Measurements from ENCODE around the gene HIF1A.
A peak's percentile ranks its signal among the peaks of the same experiment; 100 is the strongest.
"Not testable (repeated sequence)": the region's sequence is repeated elsewhere in the genome, so short reads cannot be mapped to it uniquely, and the experiment has no call there.

HIF1A gene

DNA sequence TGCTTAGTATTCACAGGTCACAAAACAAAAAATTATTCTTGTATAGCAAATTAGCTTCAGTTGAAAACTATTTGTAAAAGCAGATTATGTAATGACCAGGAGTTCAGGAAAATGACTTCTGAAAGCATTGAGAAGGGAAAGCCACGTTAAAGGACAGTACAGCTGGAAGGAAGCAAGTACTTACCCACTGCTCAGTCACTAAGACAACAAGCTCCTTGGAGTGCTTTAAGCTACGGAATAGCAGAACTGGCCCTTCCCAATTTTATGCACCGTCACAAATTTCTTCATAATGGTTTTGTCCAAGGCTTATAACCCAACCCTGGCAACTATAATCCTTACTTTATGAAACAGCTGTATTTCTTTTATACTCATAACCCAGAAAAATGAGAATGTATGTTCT is 54.0 kb downstream of the HIF1A start:
- no peak for DNase-seq (ENCODE audit: low spot score)

DNA sequence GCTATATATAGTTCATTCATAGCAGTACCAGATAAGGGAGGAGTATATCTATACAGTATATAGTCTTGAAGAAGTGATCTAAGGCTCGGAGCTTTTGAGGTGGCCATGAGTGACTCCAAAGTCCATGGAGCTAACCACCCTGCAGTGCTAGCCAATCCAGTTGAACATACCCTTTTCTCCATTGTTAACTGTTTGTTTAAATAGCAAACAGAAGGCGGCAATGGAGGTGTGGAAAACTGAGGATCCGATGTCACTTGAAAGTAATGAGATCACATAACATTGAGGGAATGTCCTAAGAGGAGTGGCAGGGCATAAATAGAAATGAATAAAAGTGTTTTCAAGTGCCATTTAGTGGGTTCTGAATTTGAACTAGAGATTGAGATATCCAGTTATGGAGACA is 54.6 kb downstream of the HIF1A start:
- no peak for DNase-seq (ENCODE audit: low spot score)

DNA sequence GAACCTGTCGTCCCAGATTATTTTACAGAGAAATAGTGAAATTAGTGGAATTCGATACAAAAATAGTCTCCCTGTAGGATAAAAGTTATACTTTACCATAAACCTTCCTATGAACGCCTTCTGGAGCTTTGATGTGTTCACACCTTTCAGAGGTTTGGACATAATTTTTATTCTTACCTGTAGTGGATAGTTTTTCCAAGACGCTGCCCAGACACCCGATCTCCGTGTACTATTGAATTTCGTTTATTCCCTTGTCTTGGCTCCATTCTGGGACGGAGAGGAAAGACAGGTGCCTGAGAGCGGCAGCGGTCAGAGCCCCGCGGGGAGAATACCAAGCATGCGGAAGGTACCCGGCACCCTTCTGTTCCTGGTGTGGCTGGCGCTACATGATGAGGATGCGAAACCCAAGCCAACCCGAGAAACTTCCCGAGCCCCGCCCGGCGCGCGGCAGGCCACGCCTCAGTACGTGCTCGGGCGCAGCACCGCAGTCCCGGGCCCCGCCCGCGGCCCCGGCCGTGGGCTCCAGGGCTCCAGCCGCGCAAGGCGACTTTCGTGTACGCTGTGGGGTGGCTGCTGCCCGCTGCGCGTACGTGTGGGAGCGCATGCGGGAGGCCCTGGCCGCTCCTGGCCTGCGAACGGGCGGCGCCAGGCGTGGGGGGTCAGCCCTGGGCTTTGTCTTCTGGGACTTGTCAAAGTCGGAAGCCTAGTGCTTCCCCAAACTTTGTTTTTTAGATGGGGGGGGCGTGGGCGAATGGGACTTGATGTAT is 55.6 kb downstream of the HIF1A start:
- DNase-seq (ENCODE audit: low spot score) = no peak

DNA sequence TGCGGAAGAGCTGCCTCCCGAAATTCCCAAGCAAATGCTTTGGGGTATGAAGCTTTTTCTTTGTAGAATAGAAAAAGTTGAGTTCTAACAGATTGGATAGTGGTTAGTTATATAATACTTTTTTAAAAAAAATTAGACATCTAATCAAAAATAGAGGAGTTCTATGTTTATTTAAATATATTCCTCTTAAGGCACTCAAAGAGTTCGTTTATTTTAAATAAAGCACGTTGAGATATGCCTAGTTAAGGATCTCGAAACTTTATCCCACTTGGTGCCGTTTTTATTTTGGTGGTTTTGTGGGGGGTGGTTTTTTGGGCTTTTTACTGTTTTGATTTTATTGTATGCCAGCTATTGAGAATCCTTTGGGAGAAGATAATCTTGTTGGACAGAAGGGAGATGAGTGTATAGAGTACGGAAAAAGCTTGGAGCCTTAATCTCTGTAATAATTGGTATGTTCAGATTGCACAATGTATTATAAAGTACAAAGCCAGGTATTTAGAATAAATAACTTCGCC is 56.2 kb downstream of the HIF1A start:
- DNase-seq (ENCODE audit: low spot score) = no peak

DNA sequence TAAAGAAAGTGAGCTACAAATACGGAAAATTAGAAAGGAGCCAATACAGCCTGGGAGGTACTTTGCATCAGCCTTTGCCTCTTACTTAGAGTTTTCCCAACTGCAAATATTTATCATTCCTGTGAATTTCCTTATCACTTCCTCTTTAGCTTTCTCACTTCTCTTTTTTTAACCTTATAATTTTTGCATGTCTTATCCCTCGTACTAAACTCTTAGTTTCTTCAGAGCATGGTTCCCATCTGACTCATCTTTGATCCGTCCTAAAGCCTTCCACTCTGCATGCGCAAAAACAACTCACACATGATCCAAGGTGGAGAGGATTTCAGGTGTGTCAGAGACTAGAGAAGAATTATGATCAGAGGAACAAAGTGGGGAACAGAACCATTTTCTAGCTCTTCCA is 57.3 kb downstream of the HIF1A start:
- DNase-seq (ENCODE audit: low spot score) = no peak

DNA sequence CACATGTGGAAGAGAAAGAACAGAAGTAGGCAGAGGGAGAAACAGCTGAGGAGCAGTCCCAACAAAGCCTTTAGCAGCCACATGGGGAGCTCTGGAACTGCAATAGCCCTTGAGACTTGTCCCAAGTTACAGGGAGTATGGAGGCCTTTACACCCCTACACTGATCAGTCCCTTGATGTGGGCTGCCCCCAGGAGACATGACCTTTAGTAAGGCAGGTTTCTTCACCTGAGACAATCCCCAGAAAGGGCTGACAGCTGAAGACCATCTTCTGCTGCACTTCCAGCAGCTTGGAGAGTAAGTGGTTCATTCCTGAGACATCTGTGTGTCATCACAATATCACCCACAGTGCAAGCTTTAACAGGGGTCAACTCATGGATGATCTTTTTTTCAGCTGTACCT is 58.3 kb downstream of the HIF1A start:
- no peak for DNase-seq (ENCODE audit: low spot score)

DNA sequence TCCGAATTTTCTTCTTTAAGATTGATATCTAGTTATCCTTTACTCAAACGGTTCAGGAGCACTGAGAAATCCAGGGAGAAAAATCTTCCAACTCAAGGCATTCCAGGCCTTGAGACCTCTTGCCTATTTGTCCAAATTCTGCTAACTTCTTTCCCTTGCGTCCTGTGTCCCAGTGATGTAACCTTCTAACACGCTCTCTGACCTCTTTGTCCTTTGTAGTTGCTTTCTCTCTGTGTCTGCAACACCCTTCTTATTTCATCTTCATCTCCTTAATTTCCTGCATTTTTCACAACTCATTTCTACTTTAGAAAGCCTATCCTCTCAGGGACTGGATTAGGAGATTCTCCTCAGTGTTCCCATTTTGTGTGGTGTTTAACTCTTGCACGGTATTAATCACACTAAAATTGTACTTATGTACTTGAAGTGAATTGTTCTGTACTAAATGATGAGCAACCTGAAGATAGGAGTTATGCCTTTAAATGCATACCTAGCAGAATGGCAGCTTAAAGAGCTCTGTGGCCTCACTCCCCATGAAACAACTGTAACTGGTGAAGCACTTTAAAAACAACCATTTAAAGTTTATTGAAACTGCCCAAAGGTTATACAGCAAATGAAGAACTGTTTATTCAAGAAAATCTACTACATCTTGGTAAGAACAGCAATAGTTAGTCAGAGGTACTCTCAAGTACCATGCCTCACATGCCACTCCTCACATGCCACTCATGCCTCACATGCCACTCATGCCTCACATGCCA is 59.5 kb downstream of the HIF1A start:
- no peak for DNase-seq (ENCODE audit: low spot score)

DNA sequence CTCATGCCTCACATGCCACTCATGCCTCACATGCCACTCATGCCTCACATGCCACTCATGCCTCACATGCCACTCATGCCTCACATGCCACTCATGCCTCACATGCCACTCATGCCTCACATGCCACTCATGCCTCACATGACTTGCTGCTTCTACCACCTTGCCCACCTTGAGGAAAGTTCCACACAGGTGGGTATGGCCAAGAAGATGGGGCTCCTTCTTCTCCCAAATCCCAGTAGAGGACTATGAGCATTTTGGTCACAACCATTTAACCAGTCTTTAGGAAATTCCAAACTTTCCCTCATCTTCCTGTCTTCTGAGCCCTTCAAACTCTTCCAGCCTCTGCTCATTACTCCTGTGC is 60.0 kb downstream of the HIF1A start:
- DNase-seq (ENCODE audit: low spot score) = not testable (repeated sequence)

DNA sequence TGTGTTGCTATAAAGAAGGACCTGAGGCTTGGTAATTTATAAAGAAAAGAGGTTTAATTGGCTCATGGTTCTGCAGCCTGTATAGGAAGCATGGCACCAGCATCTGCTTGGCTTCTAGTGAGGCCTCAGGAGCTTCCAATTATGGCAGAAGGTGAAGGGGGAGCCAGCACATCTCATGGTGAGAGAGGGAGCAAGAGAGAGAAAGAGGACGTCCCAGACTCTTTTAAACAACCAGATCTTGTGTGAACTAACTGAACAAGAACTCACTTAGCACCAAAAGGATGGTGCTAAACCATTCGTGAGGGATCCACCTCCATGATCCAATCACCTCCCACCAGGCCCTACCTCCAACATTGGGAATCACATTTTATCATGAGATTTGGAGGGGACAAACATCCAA is 60.8 kb downstream of the HIF1A start:
- DNase-seq (ENCODE audit: low spot score) = no peak

DNA sequence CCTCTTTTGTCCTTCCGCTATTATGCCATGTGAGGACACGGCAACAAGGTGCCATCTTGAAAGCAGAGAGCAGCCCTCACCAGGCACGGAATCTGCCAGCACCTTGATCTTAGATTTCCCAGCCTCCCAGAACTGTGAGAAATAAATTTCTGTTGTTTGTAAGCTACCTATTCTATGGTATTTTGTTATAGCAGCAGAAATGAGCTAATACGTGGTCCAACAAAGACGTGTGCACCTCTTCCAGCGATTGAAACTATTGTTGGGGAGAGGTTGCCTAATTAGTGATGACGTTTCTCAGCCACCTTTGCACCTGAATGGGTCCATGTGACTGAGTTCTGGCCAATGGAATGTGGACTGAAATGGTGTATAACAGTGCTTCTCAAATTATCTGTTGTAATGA is 64.6 kb downstream of the HIF1A start:
- no peak for DNase-seq (ENCODE audit: low spot score)

DNA sequence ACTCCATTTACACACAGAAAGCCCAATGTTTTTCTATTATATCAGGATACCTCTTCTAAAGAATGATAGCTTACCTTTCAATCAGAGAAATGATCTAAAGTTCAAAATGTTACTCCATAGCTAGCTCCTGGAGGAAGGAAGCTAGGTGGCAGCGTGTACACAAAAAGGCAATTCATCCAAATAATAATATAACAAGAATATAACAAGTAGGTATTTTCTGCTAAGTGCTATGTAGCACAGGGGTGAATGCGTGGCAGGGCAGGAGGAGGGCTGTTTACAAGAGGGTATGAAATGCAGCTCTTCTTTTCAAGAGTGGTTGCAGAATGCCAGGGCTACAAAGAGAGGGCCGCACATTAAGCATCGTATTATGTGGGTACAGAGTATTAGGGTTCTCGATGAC is 66.2 kb downstream of the HIF1A start:
- DNase-seq (ENCODE audit: low spot score) = no peak

DNA sequence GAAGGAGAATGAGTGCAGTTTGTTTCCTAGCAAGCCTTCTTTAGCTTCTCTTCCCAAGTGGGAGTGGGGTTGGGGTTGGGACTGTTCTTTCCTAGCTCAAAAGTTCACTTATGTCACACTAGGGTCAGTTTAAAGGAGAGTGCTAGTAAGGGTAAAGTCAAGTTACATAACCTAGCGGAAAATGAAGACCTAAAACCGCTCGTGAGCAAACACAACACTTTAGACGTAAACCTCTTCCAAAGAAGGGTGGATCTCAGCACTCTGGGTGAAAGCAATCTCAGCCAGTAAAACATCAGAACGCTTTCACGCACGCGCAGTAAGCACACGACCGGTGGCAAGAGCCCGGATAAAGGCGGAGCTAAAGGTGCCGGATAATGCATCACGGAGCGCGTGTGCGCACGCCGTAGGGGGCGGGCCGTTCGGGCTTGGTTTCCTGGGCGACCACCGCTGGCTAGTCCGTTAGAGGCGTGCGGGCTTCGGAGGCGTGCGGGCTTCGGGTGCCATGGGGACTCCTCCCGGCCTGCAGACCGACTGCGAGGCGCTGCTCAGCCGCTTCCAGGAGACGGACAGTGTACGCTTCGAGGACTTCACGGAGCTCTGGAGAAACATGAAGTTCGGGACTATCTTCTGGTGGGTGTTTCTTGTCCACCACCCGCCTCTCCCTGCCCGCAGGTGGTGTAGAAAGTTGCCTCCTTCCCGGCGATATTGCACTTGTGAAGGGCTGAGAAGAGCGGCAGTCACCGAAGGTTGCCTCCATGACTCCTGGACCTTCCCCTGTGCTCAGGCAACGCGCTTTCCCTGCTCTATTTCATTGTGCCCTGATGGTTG is 66.9 kb downstream of the HIF1A start, which contains the start of gene SNAPC1:
Gene SNAPC1, plus strand, starts transcription at position 462 of the 828 bp plus-strand sequence. Its CDS starts 41 bp downstream, at position 503.
- DNase-seq (ENCODE audit: low spot score) = peak; percentile 95

DNA sequence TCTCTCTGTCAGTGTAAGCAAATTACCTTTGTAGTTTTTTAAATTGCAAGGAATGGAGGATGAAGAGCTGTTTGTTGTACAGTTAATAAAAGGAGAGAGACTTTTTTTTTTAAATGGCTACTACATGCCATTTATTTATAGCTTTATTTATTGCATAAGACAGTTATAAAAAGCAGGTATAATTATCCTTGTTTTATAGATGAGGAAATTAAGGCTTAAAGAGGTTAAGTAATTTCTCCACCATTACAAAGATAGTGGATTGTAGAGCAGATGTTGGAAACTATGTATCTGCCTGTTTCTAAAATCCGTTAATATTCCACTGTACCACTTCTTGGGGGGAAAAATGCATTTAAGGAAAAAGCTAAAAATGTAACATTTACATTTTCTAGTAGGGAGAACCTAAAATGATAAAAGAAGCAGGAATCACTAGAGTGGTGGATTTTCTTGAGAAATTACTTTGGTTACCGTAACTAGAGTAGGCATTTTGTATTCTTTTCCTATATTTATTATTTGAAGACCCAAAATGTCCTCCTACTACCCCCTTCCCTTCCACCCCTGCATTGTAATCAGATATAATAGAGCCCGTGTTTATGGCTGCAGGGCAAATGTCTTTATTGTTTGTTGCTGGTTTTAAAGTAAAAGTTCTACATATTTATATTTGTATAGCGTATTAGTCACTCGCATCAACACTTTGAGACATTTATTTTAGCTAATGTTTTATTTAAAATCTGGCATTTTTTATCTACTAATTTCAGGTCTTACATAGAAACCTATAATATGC is 69.2 kb downstream of the HIF1A start:
- no peak for DNase-seq (ENCODE audit: low spot score)

DNA sequence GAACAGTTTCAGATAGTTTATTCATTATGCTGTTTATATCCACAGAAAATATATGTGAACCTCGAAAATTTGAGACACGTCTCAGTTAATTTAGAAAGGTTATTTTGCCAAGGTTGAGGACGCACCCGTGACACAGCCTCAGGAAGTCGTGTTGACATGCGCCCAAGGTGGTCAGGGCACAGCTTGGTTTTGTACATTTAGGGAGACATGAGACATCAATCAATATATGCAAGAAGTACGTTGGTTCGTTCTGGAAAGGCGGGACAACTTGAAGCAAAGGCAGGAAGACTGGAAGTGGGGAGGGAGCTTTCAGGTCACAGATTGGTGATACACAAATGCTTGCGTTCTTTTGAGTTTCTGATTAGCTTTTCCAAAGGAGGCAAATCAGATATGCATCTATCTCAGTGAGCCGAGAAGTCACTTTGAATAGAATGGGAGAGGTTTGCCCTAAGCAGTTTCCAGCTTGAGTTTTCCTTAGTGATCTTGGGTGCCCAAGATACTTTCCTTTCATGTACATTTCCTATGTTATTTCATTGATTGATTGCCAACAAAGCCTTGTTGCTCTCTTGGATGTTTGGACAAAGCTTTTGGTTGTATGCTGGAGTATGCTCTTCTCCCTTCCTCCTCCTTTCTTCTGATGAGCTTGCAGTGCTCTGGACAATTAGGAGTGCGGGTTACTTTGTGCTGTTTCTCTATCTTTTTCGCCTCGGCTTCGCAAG is 70.1 kb downstream of the HIF1A start:
- DNase-seq (ENCODE audit: low spot score) = no peak

DNA sequence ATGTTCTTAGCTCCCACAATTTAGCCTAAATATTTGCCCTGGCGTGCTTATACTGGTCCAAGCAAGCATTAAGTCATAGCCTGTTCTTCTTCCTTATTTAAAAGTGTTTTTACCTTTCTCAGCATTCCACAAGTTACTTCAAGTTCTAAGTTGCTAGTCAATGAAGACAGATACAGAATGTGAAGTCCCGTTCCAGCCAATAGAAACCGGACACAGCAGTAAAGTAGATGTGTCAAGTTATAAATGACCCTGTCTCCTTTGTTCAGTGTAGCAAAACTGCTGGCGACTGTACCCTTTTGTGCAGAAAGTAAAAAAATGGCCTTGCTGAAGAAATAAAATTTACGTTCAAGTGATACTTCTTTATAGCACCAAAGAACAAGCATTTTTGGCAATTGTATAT is 70.8 kb downstream of the HIF1A start:
- DNase-seq (ENCODE audit: low spot score) = no peak

DNA sequence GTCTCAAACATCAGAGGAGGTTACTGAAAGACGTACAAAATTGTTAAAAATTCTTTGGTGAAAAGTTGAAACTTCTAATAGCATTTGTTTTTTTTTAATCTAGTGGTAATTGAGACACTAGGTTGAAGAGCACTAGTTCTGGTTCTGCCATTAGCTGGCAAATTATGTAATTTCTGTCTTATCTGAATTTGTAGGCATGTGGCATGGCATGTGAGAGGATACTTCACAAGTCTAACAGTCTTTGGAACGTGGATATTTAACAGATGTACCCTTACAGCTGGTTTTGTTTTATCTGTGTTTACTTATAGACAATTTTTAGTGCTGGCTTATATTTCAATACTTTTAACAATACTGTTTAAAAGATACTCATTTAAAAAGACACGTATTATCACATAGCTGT is 72.9 kb downstream of the HIF1A start:
- no peak for DNase-seq (ENCODE audit: low spot score)

DNA sequence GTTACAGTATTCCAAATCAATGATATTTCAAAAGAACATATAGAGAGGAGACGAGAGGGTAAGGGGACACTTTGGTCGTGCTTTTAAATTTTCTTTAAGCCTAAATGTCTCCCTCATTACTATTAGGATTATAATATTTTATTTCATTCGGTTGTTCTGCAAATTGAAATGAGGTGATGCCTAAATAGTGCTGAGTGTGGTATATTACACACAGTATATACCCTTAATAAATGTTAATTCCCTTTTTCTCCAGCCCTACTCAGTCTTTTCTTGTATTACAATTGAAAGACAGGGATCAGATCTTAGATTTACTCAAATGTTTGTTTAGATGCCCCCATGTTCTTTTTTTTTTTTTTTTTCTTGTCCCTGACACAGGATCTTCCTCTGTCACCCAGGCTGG is 74.6 kb downstream of the HIF1A start:
- DNase-seq (ENCODE audit: low spot score) = no peak

DNA sequence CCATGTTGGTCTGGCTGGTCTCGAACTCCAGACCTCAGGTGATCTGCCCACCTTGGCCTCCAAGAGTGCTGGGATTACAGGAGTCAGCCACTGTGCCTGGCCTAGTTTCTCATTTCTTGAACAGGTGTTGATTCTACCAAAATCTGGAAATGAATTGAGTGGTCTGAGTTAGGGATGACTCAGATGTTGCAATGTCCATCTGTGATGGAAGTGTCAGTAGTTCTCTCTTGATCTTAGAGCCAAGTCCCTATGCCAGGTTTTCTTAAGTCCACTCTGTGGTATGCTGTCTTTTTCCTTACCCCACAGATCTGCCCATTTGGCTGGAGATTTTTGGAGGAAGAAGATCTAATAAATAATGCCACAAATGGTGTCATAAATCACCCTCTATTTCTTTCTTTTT is 79.5 kb downstream of the HIF1A start:
- no peak for DNase-seq (ENCODE audit: low spot score)

DNA sequence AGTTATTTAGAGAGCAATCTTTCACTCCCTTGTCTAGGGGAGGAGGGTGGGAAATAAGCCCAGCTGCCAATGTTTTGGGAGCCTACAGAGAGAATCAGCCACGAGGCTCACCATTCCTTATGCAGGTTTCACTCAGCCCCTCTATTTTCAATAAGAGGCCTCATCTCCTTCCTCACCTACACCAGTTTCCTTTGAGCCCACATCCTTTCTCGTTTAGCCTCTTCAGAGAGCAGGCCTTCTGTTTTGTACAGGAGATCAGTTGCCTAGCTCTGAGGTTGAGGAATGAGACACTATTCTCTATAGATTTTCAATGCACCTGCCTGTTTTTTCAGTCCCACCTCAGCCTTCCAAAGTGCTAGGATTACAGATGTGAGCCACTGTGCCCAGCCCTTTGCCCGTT is 84.8 kb downstream of the HIF1A start:
- no peak for DNase-seq (ENCODE audit: low spot score)

DNA sequence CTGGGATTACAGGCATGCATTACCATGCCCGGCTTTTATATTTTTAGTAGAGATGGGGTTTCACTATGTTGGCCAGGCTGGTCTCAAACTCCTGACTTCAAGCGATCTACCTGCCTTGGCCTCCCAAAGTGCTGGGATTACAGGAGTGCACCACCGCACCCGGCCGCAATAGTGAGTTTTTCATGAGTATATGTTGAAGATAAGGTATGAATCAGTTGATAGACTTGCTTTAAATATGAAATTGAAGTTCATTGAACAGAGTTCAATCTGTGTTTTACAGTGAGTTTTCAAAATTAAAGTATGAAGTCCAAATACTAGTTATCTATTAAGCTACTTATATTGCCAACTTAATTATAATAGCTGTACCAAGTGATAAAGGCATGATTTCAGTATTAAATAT is 102.0 kb downstream of the HIF1A start:
- no peak for DNase-seq (ENCODE audit: low spot score)
